Endothelial cell of umbilical vein (primary cell): ENCODE measurements around the gene STMN1. TPM values are rescaled to one million over a fixed set of nuclear protein-coding genes. Genes with fewer than 3 reads are reported as not detected.

ENCODE experiments used
- BruUV-seq: library from RNA; stranded (reverse); fragments of 400-500 nt; replicated peaks from 2 replicates; lab custom pipeline; 2021; lab: Mats Ljungman, UMichigan
- CTCF ChIA-PET: fragments of 300-600, 350-600 bp; sonication (Branson Sonifier 250); formaldehyde crosslinking; loops from one replicate; lab custom pipeline; 2021; ENCODE audit warnings: antibody characterized with exemption, inconsistent platforms; lab: Charles Lee
- POLR2A ChIA-PET: fragments of 300-600, 350-600 bp; sonication (Branson Sonifier 250); formaldehyde crosslinking; loops from one replicate; lab custom pipeline; 2021; ENCODE audit warnings: antibody characterized with exemption, inconsistent platforms; lab: Charles Lee
- DNase-seq: peaks from one replicate; pipeline ENCODE4 v3.0.0-alpha.2; 2011; ENCODE audit warnings: low read depth, low spot score
- FAIRE-seq: peaks from 2 replicates; lab custom pipeline; 2011; peaks lifted over from hg19 to GRCh38; lab: Jason Lieb, UNC
- H2AFZ ChIP-seq: 2 replicates; pipeline ENCODE4 v1.6.0; 2012; ENCODE audit warnings: low read depth, low read length, control low read depth, inconsistent platforms
- H3K27ac ChIP-seq: 2 replicates; pipeline ENCODE4 v1.5.1; 2011; ENCODE audit warnings: low read depth, mild to moderate bottlenecking, control low read depth, low read length, moderate library complexity; ENCODE audit not compliant: insufficient read depth
- H3K27me3 ChIP-seq, 2 experiments: 2 replicates each; pipeline versions ENCODE4 v1.6.0 to v1.6.1; 2011; ENCODE audit warnings: low read length in 2 of 2, mixed read lengths in 1 of 2; ENCODE audit not compliant: control insufficient read depth in 2 of 2, insufficient read depth in 2 of 2
- H3K36me3 ChIP-seq, 2 experiments: 2 replicates in 1 of 2; 3 replicates in 1 of 2; pipeline ENCODE4 v1.5.1; 2011; ENCODE audit warnings: low read length in 2 of 2, mild to moderate bottlenecking in 1 of 2, moderate library complexity in 1 of 2; ENCODE audit not compliant: control insufficient read depth in 2 of 2, insufficient read depth in 2 of 2; ENCODE audit errors: extremely low read depth in 1 of 2
- H3K4me1 ChIP-seq: 3 replicates; pipeline ENCODE4 v1.5.1; 2011; ENCODE audit warnings: mild to moderate bottlenecking, low read length; ENCODE audit not compliant: control insufficient read depth, insufficient read depth; ENCODE audit errors: extremely low read depth
- H3K4me2 ChIP-seq: 2 replicates; pipeline ENCODE4 v1.6.1; 2011; ENCODE audit warnings: low read length, control low read depth, mixed read lengths; ENCODE audit not compliant: insufficient read depth
- H3K4me3 ChIP-seq, 3 experiments: fragments of 200-600 bp in 1 of 3; sonication (generic), shearing (Covaris generic) in 1 of 3; replicated peaks in 1 of 3; 2 replicates each; pipeline ENCODE4 v1.5.1; 2011 to 2016; ENCODE audit warnings: control low read depth in 3 of 3, low read length in 3 of 3, mild to moderate bottlenecking in 2 of 3, inconsistent platforms in 1 of 3, low read depth in 1 of 3, moderate library complexity in 1 of 3; ENCODE audit not compliant: insufficient read depth in 1 of 3
- H3K79me2 ChIP-seq: 2 replicates; pipeline ENCODE4 v1.6.0; 2012; ENCODE audit warnings: low read length, inconsistent platforms; ENCODE audit not compliant: control insufficient read depth, insufficient read depth
- H3K9ac ChIP-seq: replicated peaks from 2 replicates; pipeline ENCODE3; 2011; ENCODE audit warnings: low read length, control low read depth; ENCODE audit not compliant: insufficient read depth; ENCODE audit errors: extremely low read depth
- H3K9me1 ChIP-seq: replicated peaks from 3 replicates; pipeline ENCODE4 v1.6.0; 2011; ENCODE audit warnings: mild to moderate bottlenecking, low read length; ENCODE audit not compliant: control insufficient read depth, insufficient read depth; ENCODE audit errors: extremely low read depth
- H3K9me3 ChIP-seq: replicated peaks from 2 replicates; pipeline ENCODE4 v1.5.1; 2012; ENCODE audit warnings: low read length, inconsistent platforms; ENCODE audit not compliant: control insufficient read depth, insufficient read depth
- H4K20me1 ChIP-seq: replicated peaks from 2 replicates; pipeline ENCODE3; 2011; ENCODE audit warnings: mild to moderate bottlenecking, low read length; ENCODE audit not compliant: control insufficient read depth, insufficient read depth; ENCODE audit errors: extremely low read depth
- EZH2 ChIP-seq: IDR thresholded peaks from 2 replicates; pipeline ENCODE4 v1.6.1; 2012; ENCODE audit warnings: borderline replicate concordance, low read depth, mild to moderate bottlenecking, moderate library complexity, low read length, inconsistent platforms; ENCODE audit not compliant: severe bottlenecking
- FOS ChIP-seq: IDR thresholded peaks from 2 replicates; pipeline ENCODE4 v1.6.1; 2011; ENCODE audit warnings: mild to moderate bottlenecking, low read length, moderate library complexity, borderline replicate concordance; ENCODE audit not compliant: insufficient read depth
- GATA2 ChIP-seq: IDR thresholded peaks from 2 replicates; pipeline ENCODE4 v1.7.0; 2011; ENCODE audit warnings: low read depth, mild to moderate bottlenecking, moderate library complexity, mixed read lengths, low read length; ENCODE audit not compliant: insufficient read length, insufficient read depth
- JUN ChIP-seq: IDR thresholded peaks from 2 replicates; pipeline ENCODE4 v1.6.1; 2011; ENCODE audit warnings: borderline replicate concordance, low read depth; ENCODE audit not compliant: insufficient read length, insufficient read depth
- POLR2A ChIP-seq: IDR thresholded peaks from 2 replicates; pipeline ENCODE4 v1.6.1; 2012; ENCODE audit warnings: low read depth, mild to moderate bottlenecking, control low read depth, low read length
- dilution Hi-C: fragments of 300-500 bp; cut with MboI; formaldehyde crosslinking; loops from one replicate; pipeline ENCODE4 v1.15.0; 2019; ENCODE audit warnings: low sequenced_read_pairs; ENCODE audit not compliant: extremely low pct_ligation_motif_present
- intact Hi-C: fragments of 100-400 bp; cut with micrococcal nuclease; formaldehyde crosslinking; loops from one replicate; pipeline ENCODE4 v1.10.0; 2022
- polyA plus RNA-seq, 4 experiments: library from polyadenylated mRNA; depleted of rRNA in 3 of 4; stranded (reverse) in 3 of 4; unstranded in 1 of 4; fragments of >200 nt; gene quantifications; 2 replicates each; pipeline versions ENCODE4 v1.2.1 to v1.2.3, GENCODE V29; 2011 to 2012; ENCODE audit warnings: missing spikeins in 1 of 4
- total RNA-seq: library from RNA; stranded (reverse); gene quantifications from 2 replicates; pipeline ENCODE4 v1.2.3, GENCODE V29; 2021
- TF ChIP-seq, protein P1 (sequence below): IDR thresholded peaks from 2 replicates; pipeline ENCODE4 v1.6.1; 2011; ENCODE audit not compliant: insufficient read depth, insufficient read length
- TF ChIP-seq, protein P2 (sequence below), 2 donors: IDR thresholded peaks; 1 replicate in 1 of 2; 2 replicates in 1 of 2; pipeline ENCODE4 v1.5.1; 2011; ENCODE audit warnings: low read length in 2 of 2, mild to moderate bottlenecking in 2 of 2, moderate library complexity in 2 of 2, control low read depth in 1 of 2, inconsistent platforms in 1 of 2, low read depth in 1 of 2; ENCODE audit not compliant: insufficient read depth in 1 of 2; ENCODE audit errors: extremely low read depth in 1 of 2

STMN1 gene
- total and polyA plus RNA-seq, 2 donors (not counting 3 experiments of a cell fraction or from before 2014, with no cell fraction given), result 102 to 503 TPM

DNA sequence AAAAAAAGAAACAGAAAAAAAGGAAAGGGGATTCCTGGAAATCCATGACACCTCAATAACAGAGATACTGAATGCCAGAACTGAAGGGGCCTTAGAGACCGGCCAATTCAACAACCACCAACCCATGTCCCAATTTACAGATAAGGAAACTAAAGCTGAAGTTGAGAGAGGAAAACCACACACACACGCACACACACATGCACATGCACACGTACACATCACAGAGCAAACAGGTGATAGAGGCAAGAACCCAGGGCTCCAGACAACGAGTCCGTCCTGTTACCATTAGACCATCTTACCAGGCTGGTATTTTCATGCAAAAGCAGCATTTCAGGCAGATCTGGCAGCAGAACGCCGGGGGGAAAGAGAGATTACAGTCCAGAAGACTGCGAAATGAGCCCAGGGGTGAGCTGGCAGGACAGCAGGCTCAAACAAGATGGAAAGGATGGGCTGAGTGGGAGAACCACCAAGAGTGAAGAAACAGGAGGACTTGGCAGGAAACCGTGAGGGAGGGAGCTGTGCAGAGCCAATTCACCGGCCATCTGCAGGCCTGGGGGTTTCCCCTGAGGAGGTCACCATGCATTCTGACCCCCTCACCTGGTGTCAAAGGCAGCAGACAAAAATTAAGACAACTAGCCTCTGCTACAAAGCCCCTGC lies 48.2 kb upstream of the STMN1 start:
- intact Hi-C loops (no loop called here), dilution Hi-C loops (no loop called here)
- no peaks in the 10 kb centered on the region for H3K27me3 ChIP-seq
- H3K4me2 ChIP-seq, result no peak overlapping the region
- no peak overlapping the region for H2AFZ ChIP-seq
- CTCF ChIA-PET, result interaction anchor here (1.2 kb wide), 1 partner anchor 59 kb away, joined by 3 read pairs; no protein-coding TSS in a partner anchor
- no peaks in the 10 kb centered on the region for H4K20me1 ChIP-seq
- no peak for TF ChIP-seq GATA2
- TF ChIP-seq JUN, result no peak
- TF ChIP-seq EZH2, result no peak
- TF ChIP-seq, protein P1, sequence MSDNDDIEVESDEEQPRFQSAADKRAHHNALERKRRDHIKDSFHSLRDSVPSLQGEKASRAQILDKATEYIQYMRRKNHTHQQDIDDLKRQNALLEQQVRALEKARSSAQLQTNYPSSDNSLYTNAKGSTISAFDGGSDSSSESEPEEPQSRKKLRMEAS, result no peak
- H3K4me1 ChIP-seq, result peaks cover 3% of the 10 kb centered on the region
- H3K79me2 ChIP-seq, result no peaks in the 10 kb centered on the region
- FAIRE-seq (no peak), DNase-seq (no peak)
- H3K9me3 ChIP-seq, result no peaks in the 10 kb centered on the region
- no peak overlapping the region for H3K9ac ChIP-seq
- H3K27ac ChIP-seq, result no peak overlapping the region
- BruUV-seq, result no TSS peak
- H3K4me3 ChIP-seq, result no peak overlapping the region
- H3K9me1 ChIP-seq, result no peaks in the 10 kb centered on the region
- no peaks in the 10 kb centered on the region for H3K36me3 ChIP-seq
- POLR2A ChIA-PET, result no interaction called here

DNA sequence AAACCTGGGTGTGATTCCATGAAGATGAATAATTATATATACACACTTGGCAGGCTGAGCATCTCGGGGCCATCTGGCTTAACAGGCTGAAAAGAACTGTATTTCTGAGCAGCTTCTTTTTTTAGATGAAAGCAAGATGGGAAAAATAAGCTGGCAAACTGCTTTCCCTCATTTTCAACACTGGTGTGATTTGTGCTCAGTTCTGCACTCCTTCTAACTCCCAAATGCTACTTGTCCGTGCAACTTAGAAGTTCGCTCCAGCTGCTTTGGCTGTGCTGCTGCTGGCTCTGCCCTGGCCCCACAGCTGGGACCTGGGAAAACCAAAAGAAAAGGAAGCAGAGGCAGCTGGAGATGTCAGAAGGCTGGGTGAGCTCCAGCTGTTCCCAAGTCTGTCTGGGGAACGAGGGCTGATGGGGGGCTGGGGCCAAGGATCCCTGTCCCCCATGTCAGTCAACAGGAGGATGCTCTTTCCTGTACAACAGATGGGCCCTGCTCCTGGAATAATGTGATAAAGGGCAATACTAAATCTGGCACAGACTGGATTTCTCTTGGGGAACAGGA lies 46.7 kb upstream of the STMN1 start:
- dilution Hi-C loops, result no loop called here
- no peak overlapping the region for H3K4me2 ChIP-seq
- FAIRE-seq (no peak), DNase-seq (no peak)
- ChIA-PET POLR2A (no interaction called here), CTCF (interaction anchor here (1.0 to 1.2 kb wide), 2 partner anchors 13 to 57 kb away, joined by 3 read pairs; no protein-coding TSS in a partner anchor)
- H3K9me3 ChIP-seq, result no peaks in the 10 kb centered on the region
- BruUV-seq, result no TSS peak
- H3K9ac ChIP-seq, result no peak overlapping the region
- no peak overlapping the region for H3K27ac ChIP-seq
- no peak overlapping the region for H3K4me3 ChIP-seq
- no peaks in the 10 kb centered on the region for H3K27me3 ChIP-seq
- intact Hi-C loops, result no loop called here
- TF ChIP-seq, protein P2, sequence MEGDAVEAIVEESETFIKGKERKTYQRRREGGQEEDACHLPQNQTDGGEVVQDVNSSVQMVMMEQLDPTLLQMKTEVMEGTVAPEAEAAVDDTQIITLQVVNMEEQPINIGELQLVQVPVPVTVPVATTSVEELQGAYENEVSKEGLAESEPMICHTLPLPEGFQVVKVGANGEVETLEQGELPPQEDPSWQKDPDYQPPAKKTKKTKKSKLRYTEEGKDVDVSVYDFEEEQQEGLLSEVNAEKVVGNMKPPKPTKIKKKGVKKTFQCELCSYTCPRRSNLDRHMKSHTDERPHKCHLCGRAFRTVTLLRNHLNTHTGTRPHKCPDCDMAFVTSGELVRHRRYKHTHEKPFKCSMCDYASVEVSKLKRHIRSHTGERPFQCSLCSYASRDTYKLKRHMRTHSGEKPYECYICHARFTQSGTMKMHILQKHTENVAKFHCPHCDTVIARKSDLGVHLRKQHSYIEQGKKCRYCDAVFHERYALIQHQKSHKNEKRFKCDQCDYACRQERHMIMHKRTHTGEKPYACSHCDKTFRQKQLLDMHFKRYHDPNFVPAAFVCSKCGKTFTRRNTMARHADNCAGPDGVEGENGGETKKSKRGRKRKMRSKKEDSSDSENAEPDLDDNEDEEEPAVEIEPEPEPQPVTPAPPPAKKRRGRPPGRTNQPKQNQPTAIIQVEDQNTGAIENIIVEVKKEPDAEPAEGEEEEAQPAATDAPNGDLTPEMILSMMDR (IDR thresholded peaks at IDR 0.05; ENCODE audit: extremely low read depth in 1 of 2, insufficient read depth in 1 of 2, low read depth in 1 of 2, low read length in 2 of 2), result no peak
- TF ChIP-seq POLR2A, result no peak
- TF ChIP-seq FOS, result no peak
- TF ChIP-seq, protein P1, result no peak
- no peak for TF ChIP-seq JUN
- no peak for TF ChIP-seq EZH2
- no peaks in the 10 kb centered on the region for H3K9me1 ChIP-seq
- H3K36me3 ChIP-seq, result no peaks in the 10 kb centered on the region
- H3K79me2 ChIP-seq, result no peaks in the 10 kb centered on the region
- no peak overlapping the region for H2AFZ ChIP-seq
- no peaks in the 10 kb centered on the region for H4K20me1 ChIP-seq
- H3K4me1 ChIP-seq, result no peaks in the 10 kb centered on the region
